Neutrophil (primary cell): ENCODE data around the gene SUPT7L.

Source experiments
- H3K27ac ChIP-seq: fragments of 200-600 bp; sonication (generic); 2 replicates; pipeline ENCODE4 v1.5.1; 2016; ENCODE audit warnings: mild to moderate bottlenecking, moderate library complexity
- H3K27me3 ChIP-seq: fragments of 200-600 bp; sonication (generic); 2 replicates; pipeline ENCODE4 v1.6.0; 2016; ENCODE audit warnings: mild to moderate bottlenecking
- H3K36me3 ChIP-seq: fragments of 200-600 bp; sonication (generic); 2 replicates; pipeline ENCODE4 v1.5.1; 2017
- H3K4me1 ChIP-seq, 2 experiments: fragments of 200-600 bp in 1 of 2; sonication (generic) in 1 of 2; 1 replicate in 1 of 2; 2 replicates in 1 of 2; pipeline versions ENCODE4 v1.5.1 to v1.6.1; 2013 to 2016; ENCODE audit warnings: low read depth in 1 of 2, low read length in 1 of 2, mild to moderate bottlenecking in 1 of 2, moderate library complexity in 1 of 2; ENCODE audit not compliant: control insufficient read depth in 1 of 2, insufficient read depth in 1 of 2
- H3K4me3 ChIP-seq, 2 experiments: fragments of 200-600 bp in 1 of 2; sonication (generic) in 1 of 2; 1 replicate in 1 of 2; 2 replicates in 1 of 2; pipeline ENCODE4 v1.5.1; 2013 to 2016; ENCODE audit warnings: low read depth in 1 of 2, low read length in 1 of 2, mild to moderate bottlenecking in 1 of 2, moderate library complexity in 1 of 2
- H3K9me3 ChIP-seq: fragments of 200-600 bp; sonication (generic); 2 replicates; pipeline ENCODE4 v1.5.1; 2016
- TF ChIP-seq, protein P1 (sequence below): fragments of 200-600 bp; sonication (generic); IDR thresholded peaks from 2 replicates; pipeline ENCODE4 v1.5.1; 2016; ENCODE audit warnings: antibody characterized with exemption

SUPT7L gene

DNA sequence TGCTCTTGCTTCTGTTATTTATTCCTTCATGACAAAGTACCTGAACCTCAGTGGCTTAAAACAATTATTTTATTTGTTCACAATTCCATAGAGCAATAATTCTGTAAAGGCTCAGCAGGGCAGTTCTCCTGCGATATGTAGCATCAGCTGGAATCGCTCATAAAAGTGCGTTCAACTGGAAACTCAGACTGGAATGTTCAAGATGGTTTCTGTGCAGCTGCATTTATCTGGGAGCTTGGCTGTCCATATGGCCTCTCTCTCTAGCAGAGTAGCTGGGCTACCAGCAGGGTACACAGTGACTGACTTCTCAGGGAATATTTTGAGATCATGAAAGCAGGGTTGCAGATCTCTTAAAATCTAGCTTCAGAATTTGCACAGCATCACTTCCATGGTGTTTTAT is 48.1 kb downstream of the SUPT7L start:
- TF ChIP-seq, protein P1, sequence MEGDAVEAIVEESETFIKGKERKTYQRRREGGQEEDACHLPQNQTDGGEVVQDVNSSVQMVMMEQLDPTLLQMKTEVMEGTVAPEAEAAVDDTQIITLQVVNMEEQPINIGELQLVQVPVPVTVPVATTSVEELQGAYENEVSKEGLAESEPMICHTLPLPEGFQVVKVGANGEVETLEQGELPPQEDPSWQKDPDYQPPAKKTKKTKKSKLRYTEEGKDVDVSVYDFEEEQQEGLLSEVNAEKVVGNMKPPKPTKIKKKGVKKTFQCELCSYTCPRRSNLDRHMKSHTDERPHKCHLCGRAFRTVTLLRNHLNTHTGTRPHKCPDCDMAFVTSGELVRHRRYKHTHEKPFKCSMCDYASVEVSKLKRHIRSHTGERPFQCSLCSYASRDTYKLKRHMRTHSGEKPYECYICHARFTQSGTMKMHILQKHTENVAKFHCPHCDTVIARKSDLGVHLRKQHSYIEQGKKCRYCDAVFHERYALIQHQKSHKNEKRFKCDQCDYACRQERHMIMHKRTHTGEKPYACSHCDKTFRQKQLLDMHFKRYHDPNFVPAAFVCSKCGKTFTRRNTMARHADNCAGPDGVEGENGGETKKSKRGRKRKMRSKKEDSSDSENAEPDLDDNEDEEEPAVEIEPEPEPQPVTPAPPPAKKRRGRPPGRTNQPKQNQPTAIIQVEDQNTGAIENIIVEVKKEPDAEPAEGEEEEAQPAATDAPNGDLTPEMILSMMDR = no peak
- no peaks in the 10 kb centered on the region for H3K27me3 ChIP-seq
- no peak overlapping the region for H3K27ac ChIP-seq
- peaks cover 54% of the 10 kb centered on the region for H3K36me3 ChIP-seq
- no peaks in the 10 kb centered on the region for H3K4me1 ChIP-seq
- H3K9me3 ChIP-seq = no peaks in the 10 kb centered on the region
- no peak overlapping the region for H3K4me3 ChIP-seq

DNA sequence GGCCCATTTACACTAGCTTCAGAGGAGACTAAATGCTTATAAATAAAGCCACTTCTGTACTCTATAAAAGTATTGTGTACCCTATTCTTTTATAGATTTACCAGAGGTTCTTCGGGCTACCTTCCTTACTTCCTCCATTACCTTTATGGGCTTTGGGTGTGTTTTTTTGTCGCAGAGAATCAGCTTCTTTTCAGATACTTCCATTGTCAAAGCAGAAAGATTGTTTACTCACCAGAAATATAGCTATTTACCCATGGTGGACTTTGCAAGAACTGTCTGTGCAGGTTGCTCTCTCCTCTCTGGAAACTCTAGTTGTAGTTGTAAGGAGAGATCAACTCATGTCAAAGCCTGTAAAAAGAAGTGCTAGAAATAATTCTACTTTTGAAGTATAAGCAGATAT is 49.4 kb downstream of the SUPT7L start:
- Histone ChIP-seq H3K4me1 (no peaks in the 10 kb centered on the region), H3K9me3 (no peaks in the 10 kb centered on the region), H3K27ac (no peak overlapping the region), H3K36me3 (peaks cover 48% of the 10 kb centered on the region), H3K27me3 (no peaks in the 10 kb centered on the region), H3K4me3 (no peak overlapping the region)
- TF ChIP-seq, protein P1 = no peak

DNA sequence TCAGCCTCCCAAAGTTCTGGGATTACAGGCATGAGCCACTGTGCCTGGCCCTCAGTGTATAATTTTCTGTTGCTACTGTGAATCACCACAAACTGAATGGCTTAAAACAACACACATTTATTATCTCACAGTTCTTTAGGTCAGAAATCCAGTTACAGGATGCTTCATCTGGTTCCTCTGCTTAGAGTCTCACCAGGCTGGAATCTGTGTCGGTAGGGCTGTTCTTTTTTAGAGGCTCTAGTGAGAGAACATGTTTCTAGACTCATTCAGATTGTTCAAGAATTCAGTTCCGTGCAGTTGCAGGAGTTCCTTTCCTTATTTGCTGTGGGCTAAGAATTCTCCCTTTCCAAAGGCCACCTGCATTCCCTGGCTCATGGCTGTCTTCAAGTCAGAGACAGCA is 56.8 kb downstream of the SUPT7L start:
- H3K4me3 ChIP-seq = no peak overlapping the region
- H3K9me3 ChIP-seq = no peaks in the 10 kb centered on the region
- TF ChIP-seq, protein P1 = no peak
- no peaks in the 10 kb centered on the region for H3K27me3 ChIP-seq
- peaks cover 76% of the 10 kb centered on the region for H3K36me3 ChIP-seq
- no peaks in the 10 kb centered on the region for H3K4me1 ChIP-seq
- no peak overlapping the region for H3K27ac ChIP-seq
